Common myeloid progenitor, CD34-positive (primary cell): ENCODE data around the gene MACROH2A2.

ENCODE experiments used
- CTCF ChIA-PET: fragments of 350-600 bp; sonication (Branson Sonifier 250); formaldehyde crosslinking; loops from one replicate; lab custom pipeline; 2021; ENCODE audit warnings: antibody characterized with exemption; lab: Charles Lee
- POLR2A ChIA-PET: fragments of 350-600 bp; sonication (Branson Sonifier 250); formaldehyde crosslinking; loops from one replicate; lab custom pipeline; 2021; ENCODE audit warnings: antibody characterized with exemption; lab: Charles Lee
- DNase-seq, 3 donors: peaks; one replicate each; pipeline versions ENCODE4 v3.0.0 to v3.0.0-alpha.2; 2013
- H3K27ac ChIP-seq, 2 experiments: 1 replicate in 1 of 2; 2 replicates in 1 of 2; pipeline ENCODE4 v1.7.0; 2013; ENCODE audit warnings: inconsistent platforms in 2 of 2, low read length in 2 of 2, mild to moderate bottlenecking in 2 of 2, low read depth in 1 of 2, moderate library complexity in 1 of 2; ENCODE audit not compliant: severe bottlenecking in 2 of 2, insufficient read depth in 1 of 2, poor library complexity in 1 of 2
- H3K27me3 ChIP-seq, 5 experiments: replicated peaks in 2 of 5; 1 replicate in 3 of 5; 2 replicates in 2 of 5; pipeline versions ENCODE4 v1.6.1 to v1.7.0; 2013; ENCODE audit warnings: low read length in 4 of 5, mild to moderate bottlenecking in 2 of 5, moderate library complexity in 2 of 5, inconsistent platforms in 1 of 5; ENCODE audit not compliant: insufficient read depth in 5 of 5, control insufficient read depth in 4 of 5
- H3K36me3 ChIP-seq, 4 experiments: 1 replicate in 2 of 4; 2 replicates in 2 of 4; pipeline versions ENCODE4 v1.6.1 to v1.7.0; 2013; ENCODE audit warnings: low read length in 3 of 4, control low read depth in 1 of 4, mild to moderate bottlenecking in 1 of 4; ENCODE audit not compliant: control insufficient read depth in 4 of 4, insufficient read depth in 4 of 4
- H3K4me1 ChIP-seq, 4 experiments: 1 replicate in 3 of 4; 2 replicates in 1 of 4; pipeline versions ENCODE4 v1.6.1 to v1.7.1; 2013; ENCODE audit warnings: low read length in 3 of 4, mild to moderate bottlenecking in 3 of 4, control low read depth in 1 of 4, inconsistent platforms in 1 of 4, moderate library complexity in 1 of 4; ENCODE audit not compliant: control insufficient read depth in 4 of 4, insufficient read depth in 4 of 4; ENCODE audit errors: control extremely low read depth in 1 of 4
- H3K4me3 ChIP-seq, 7 experiments: 1 replicate in 4 of 7; 2 replicates in 3 of 7; pipeline versions ENCODE4 v1.5.1 to v1.7.0; 2013; ENCODE audit warnings: mild to moderate bottlenecking in 7 of 7, low read length in 6 of 7, moderate library complexity in 6 of 7, inconsistent platforms in 2 of 7, low read depth in 2 of 7, control low read depth in 1 of 7; ENCODE audit not compliant: insufficient read depth in 4 of 7, control insufficient read depth in 1 of 7; ENCODE audit errors: extremely low read depth in 1 of 7
- H3K9me3 ChIP-seq, 5 experiments: 1 replicate in 4 of 5; 2 replicates in 1 of 5; pipeline versions ENCODE4 v1.6.1 to v1.7.1; 2013; ENCODE audit warnings: low read length in 4 of 5, mild to moderate bottlenecking in 2 of 5, inconsistent platforms in 1 of 5, low read depth in 1 of 5, moderate library complexity in 1 of 5; ENCODE audit not compliant: control insufficient read depth in 4 of 5, insufficient read depth in 2 of 5; ENCODE audit errors: control extremely low read depth in 1 of 5
- WGBS: methylation state at CpG from one replicate; pipeline ENCODE4 v1.1.5; 2013; ENCODE audit not compliant: insufficient coverage; 5-methylcytosine and 5-hydroxymethylcytosine counted together

The MACROH2A2 gene

GRCh38 chr10:70123817-70124216, 71.2 kb downstream of the MACROH2A2 start:
- Histone ChIP-seq H3K27me3 (peaks cover 0 to 5% (median 0%) of the 10 kb centered on the region in 5 experiments), H3K4me1 (peaks cover 0 to 24% (median 13%) of the 10 kb centered on the region in 4 experiments), H3K27ac (no peak overlapping the region), H3K4me3 (no peak overlapping the region), H3K9me3 (peaks cover 0 to 2% (median 0%) of the 10 kb centered on the region in 5 experiments), H3K36me3 (no peaks in the 10 kb centered on the region)
- CTCF ChIA-PET: interaction anchor here (1.0 to 3.4 kb wide), 4 partner anchors 7 to 22 kb away, joined by 3 to 16 read pairs (median 7); partner anchors contain the start of gene TYSND1
- no peak for DNase-seq
- no CpG with 5 or more reads among the region's 10 CpGs for WGBS
- POLR2A ChIA-PET: no interaction called here

GRCh38 chr10:70124415-70124814, 71.8 kb downstream of the MACROH2A2 start:
- peaks cover 0 to 24% (median 13%) of the 10 kb centered on the region in 4 experiments for H3K4me1 ChIP-seq
- H3K27ac ChIP-seq: no peak overlapping the region
- no peak for DNase-seq
- WGBS: 100% methylated on average over 1 of the region's 1 CpG
- ChIA-PET CTCF (interaction anchor here (1.0 to 2.9 kb wide), 3 partner anchors 8 to 21 kb away, joined by 3 to 16 read pairs (median 3); partner anchors contain the start of gene TYSND1), POLR2A (no interaction called here)
- peaks cover 0 to 2% (median 0%) of the 10 kb centered on the region in 5 experiments for H3K9me3 ChIP-seq
- peaks cover 0 to 5% (median 0%) of the 10 kb centered on the region in 5 experiments for H3K27me3 ChIP-seq
- H3K4me3 ChIP-seq: no peak overlapping the region
- no peaks in the 10 kb centered on the region for H3K36me3 ChIP-seq

- no peak overlapping the region for H3K4me3 ChIP-seq
- CTCF ChIA-PET: interaction anchor here (1.0 to 2.9 kb wide), 4 partner anchors 8 to 21 kb away, joined by 3 to 16 read pairs (median 8); partner anchors contain the start of gene TYSND1
- 79% methylated on average over 2 of the region's 3 CpGs for WGBS
These were observed 72.3 kb downstream of the MACROH2A2 start for GRCh38 chr10:70124918-70125317.

GRCh38 chr10:70125918-70126552, 73.4 kb downstream of the MACROH2A2 start:
- WGBS: 21% methylated on average over 4 of the region's 5 CpGs
- Histone ChIP-seq H3K4me1 (peaks cover 0 to 24% (median 13%) of the 10 kb centered on the region in 4 experiments), H3K27me3 (peaks cover 0 to 8% (median 1%) of the 10 kb centered on the region in 5 experiments), H3K27ac (no peak overlapping the region), H3K4me3 (no peak overlapping the region), H3K9me3 (peaks cover 0 to 2% (median 0%) of the 10 kb centered on the region in 5 experiments), H3K36me3 (no peaks in the 10 kb centered on the region)
- CTCF ChIA-PET: interaction anchor here (1.5 to 2.6 kb wide), 3 partner anchors 10 to 20 kb away, joined by 5 to 16 read pairs (median 11); partner anchors contain the start of gene TYSND1
- POLR2A ChIA-PET: no interaction called here
- peak; percentile 60 to 91 (median 89) for DNase-seq

More at GRCh38 chr10:70124918-70125317, 72.3 kb downstream of the MACROH2A2 start:
- POLR2A ChIA-PET: no interaction called here
- Histone ChIP-seq H3K4me1 (peaks cover 0 to 24% (median 13%) of the 10 kb centered on the region in 4 experiments), H3K27ac (no peak overlapping the region), H3K9me3 (peaks cover 0 to 2% (median 0%) of the 10 kb centered on the region in 5 experiments), H3K36me3 (no peaks in the 10 kb centered on the region), H3K27me3 (peaks cover 0 to 5% (median 0%) of the 10 kb centered on the region in 5 experiments)
- DNase-seq: no peak

- peaks cover 0 to 2% (median 0%) of the 10 kb centered on the region in 5 experiments for H3K9me3 ChIP-seq
- H3K36me3 ChIP-seq: no peaks in the 10 kb centered on the region
- H3K27ac ChIP-seq: no peak overlapping the region
- H3K4me1 ChIP-seq: peaks cover 0 to 24% (median 13%) of the 10 kb centered on the region in 4 experiments
- DNase-seq: no peak
- no peak overlapping the region for H3K4me3 ChIP-seq
- peaks cover 0 to 10% (median 7%) of the 10 kb centered on the region in 5 experiments for H3K27me3 ChIP-seq
- POLR2A ChIA-PET: interaction anchor here (0.6 kb wide), 1 partner anchor 42 kb away, joined by 3 read pairs; no protein-coding TSS in a partner anchor
- CTCF ChIA-PET: interaction anchor here (1.2 to 2.6 kb wide), 4 partner anchors 10 to 19 kb away, joined by 5 to 16 read pairs (median 10); partner anchors contain the start of gene TYSND1
- 95% methylated on average over 13 of the region's 15 CpGs for WGBS
These were observed 74.2 kb downstream of the MACROH2A2 start for GRCh38 chr10:70126700-70127395.

GRCh38 chr10:70130878-70131559, 78.4 kb downstream of the MACROH2A2 start:
- CTCF ChIA-PET: interaction anchor here (0.7 to 2.5 kb wide), 3 partner anchors 12 to 21 kb away, joined by 3 to 11 read pairs (median 3); partner anchors contain the start of gene TYSND1
- Histone ChIP-seq H3K27ac (no peak overlapping the region), H3K36me3 (no peaks in the 10 kb centered on the region), H3K27me3 (peaks cover 0 to 25% (median 13%) of the 10 kb centered on the region in 5 experiments), H3K4me1 (peaks cover 0 to 21% (median 19%) of the 10 kb centered on the region in 4 experiments), H3K9me3 (no peaks in the 10 kb centered on the region), H3K4me3 (no peak overlapping the region)
- POLR2A ChIA-PET: no interaction called here
- WGBS: 96% methylated on average over 9 of the region's 10 CpGs
- no peak for DNase-seq
